ENCODE measurements around the gene BMERB1.

BMERB1 gene

DNA sequence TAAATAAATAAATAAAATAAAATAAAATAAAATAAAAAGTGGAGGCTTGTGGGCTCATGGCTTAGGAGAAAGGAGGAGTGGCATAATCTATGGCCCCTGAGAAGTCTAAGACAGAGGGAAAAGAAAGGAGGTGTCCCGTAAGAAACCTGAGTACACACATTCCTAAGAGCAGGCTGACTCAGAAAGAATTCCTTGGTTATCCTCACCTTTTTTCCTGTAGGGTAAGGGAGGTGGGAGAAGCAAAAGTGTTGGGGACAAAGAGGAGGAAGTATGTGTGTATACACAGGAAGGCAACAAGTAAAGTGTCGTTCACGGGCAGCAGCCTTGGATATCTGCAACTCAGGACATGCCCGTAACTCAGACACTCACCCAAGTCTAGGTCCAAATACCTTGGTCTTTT lies 179.3 kb downstream of the BMERB1 start:
- H3K4me3 ChIP-seq (ENCODE audit: low read depth, low read length), result no peak overlapping the region
- H3K36me3 ChIP-seq, result peaks cover 90% of the 10 kb centered on the region
- TF ChIP-seq, protein P1, sequence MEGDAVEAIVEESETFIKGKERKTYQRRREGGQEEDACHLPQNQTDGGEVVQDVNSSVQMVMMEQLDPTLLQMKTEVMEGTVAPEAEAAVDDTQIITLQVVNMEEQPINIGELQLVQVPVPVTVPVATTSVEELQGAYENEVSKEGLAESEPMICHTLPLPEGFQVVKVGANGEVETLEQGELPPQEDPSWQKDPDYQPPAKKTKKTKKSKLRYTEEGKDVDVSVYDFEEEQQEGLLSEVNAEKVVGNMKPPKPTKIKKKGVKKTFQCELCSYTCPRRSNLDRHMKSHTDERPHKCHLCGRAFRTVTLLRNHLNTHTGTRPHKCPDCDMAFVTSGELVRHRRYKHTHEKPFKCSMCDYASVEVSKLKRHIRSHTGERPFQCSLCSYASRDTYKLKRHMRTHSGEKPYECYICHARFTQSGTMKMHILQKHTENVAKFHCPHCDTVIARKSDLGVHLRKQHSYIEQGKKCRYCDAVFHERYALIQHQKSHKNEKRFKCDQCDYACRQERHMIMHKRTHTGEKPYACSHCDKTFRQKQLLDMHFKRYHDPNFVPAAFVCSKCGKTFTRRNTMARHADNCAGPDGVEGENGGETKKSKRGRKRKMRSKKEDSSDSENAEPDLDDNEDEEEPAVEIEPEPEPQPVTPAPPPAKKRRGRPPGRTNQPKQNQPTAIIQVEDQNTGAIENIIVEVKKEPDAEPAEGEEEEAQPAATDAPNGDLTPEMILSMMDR (IDR thresholded peaks at IDR 0.05; ENCODE audit: low read depth, low read length), result no peak
- no peak overlapping the region for H3K27ac ChIP-seq
- no peaks in the 10 kb centered on the region for H3K27me3 ChIP-seq (ENCODE audit: insufficient read depth, low read depth, severe bottlenecking)
- DNase-seq, result no peak
- no peaks in the 10 kb centered on the region for H3K9me3 ChIP-seq (ENCODE audit: severe bottlenecking)

DNA sequence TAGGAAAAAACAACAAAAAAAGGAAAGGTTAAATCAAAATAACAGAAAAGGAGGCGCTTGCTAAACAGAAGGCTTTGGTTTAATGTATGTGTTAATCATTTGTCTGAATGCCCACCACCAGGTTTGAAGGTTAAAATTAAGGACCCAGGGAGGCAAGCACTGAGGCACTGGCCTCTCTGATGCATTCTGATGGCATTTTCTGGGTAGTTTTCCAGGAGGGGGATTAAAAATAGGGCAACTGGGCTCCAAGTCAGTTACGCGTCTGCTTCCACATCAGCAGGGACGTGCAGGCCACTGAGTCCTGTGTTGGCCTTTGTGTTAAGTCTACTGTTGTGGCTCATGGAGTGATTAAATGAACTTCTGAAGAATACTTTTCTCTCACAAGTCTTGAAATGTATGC lies 181.6 kb downstream of the BMERB1 start:
- H3K9me3 ChIP-seq (ENCODE audit: severe bottlenecking), result no peaks in the 10 kb centered on the region
- H3K27ac ChIP-seq, result no peak overlapping the region
- no peak overlapping the region for H3K4me3 ChIP-seq (ENCODE audit: low read depth, low read length)
- DNase-seq, result no peak
- H3K27me3 ChIP-seq (ENCODE audit: insufficient read depth, low read depth, severe bottlenecking), result no peaks in the 10 kb centered on the region
- TF ChIP-seq, protein P1 (IDR thresholded peaks at IDR 0.05; ENCODE audit: low read depth, low read length), result no peak
- peaks cover 70% of the 10 kb centered on the region for H3K36me3 ChIP-seq

DNA sequence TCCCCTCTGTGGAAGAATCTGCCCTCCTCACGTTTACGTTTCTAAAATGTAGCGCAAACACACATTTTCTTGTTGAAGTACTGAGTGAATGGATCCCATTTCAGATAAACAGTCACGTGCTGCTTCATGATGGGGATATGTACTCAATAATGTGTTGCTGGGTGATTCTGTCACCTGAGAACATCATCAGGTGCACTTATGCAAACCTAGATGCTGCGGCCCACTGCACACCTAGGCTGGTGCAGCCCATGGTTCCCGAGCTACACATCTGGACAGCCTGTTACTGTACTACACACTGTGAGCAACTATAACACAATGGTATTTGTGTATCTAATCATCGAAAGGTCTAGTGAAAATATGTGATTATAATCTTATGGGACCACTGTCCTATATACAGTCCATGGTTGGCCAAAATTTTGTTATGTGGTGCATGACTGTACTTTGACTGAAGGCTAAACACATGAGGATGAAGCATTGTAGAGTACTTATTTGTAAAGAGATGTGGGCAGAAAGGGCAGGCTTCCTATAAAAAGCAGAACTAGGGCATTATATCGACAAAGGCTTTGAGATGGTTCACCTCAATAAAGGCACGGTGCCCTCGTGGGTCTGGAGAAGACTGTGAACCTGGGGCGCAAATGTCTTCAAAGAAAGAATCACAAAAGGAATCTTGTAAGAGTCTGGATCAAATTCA lies 182.2 kb downstream of the BMERB1 start:
- TF ChIP-seq, protein P1 (IDR thresholded peaks at IDR 0.05; ENCODE audit: low read depth, low read length), result no peak
- Histone ChIP-seq H3K27me3 (ENCODE audit: insufficient read depth, low read depth, severe bottlenecking) (no peaks in the 10 kb centered on the region), H3K27ac (no peak overlapping the region), H3K9me3 (ENCODE audit: severe bottlenecking) (no peaks in the 10 kb centered on the region), H3K4me3 (ENCODE audit: low read depth, low read length) (no peak overlapping the region), H3K36me3 (peaks cover 70% of the 10 kb centered on the region)
- no peak for DNase-seq

DNA sequence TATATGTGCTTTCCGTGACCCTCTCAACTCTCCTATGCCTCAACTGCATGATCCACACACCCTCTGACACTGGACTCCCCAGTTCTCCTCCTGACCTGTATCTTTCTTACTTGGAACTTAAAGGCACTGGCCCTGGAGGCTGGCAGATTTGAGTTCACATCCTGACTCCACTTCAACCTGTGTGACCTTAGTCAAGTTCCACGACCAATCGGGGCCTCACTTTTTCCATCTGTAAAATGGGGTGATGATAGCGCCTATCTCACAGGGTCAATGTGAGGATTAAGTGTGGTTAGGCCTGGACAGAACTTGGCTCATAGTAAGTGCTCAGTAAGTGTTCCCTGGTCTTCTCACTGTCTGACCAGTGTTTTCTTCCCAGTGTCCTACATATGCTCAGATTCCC lies 183.5 kb downstream of the BMERB1 start:
- no peaks in the 10 kb centered on the region for H3K27me3 ChIP-seq (ENCODE audit: insufficient read depth, low read depth, severe bottlenecking)
- no peak overlapping the region for H3K27ac ChIP-seq
- no peaks in the 10 kb centered on the region for H3K9me3 ChIP-seq (ENCODE audit: severe bottlenecking)
- peaks cover 69% of the 10 kb centered on the region for H3K36me3 ChIP-seq
- H3K4me3 ChIP-seq (ENCODE audit: low read depth, low read length), result no peak overlapping the region
- TF ChIP-seq, protein P1 (IDR thresholded peaks at IDR 0.05; ENCODE audit: low read depth, low read length), result no peak
- DNase-seq, result no peak

DNA sequence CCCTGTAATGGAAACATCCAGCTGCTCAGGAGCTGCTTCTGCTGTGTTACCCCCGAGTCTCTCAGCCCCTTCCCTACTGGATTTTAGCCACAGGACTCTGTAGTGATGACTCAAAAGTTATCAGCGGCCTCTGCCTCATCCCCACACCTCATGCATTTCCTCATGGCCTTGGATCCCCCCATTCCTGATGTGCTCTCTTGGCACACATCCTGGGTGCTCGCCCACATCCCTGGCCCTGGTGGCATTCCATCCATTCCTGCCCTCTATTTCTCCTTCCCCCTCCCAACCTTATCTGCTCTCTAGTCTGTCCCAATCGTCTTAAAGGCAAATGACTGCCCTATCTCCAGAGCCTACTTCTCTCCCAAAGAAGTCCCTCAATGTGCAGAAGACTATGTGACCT lies 184.0 kb downstream of the BMERB1 start:
- no peak for DNase-seq
- Histone ChIP-seq H3K4me3 (ENCODE audit: low read depth, low read length) (no peak overlapping the region), H3K9me3 (ENCODE audit: severe bottlenecking) (no peaks in the 10 kb centered on the region), H3K27me3 (ENCODE audit: insufficient read depth, low read depth, severe bottlenecking) (no peaks in the 10 kb centered on the region), H3K36me3 (peaks cover 65% of the 10 kb centered on the region), H3K27ac (no peak overlapping the region)
- TF ChIP-seq, protein P1 (IDR thresholded peaks at IDR 0.05; ENCODE audit: low read depth, low read length), result no peak
